Stimulated activated naive CD8-positive, alpha-beta T cell treated with anti-CD3 and anti-CD28 coated beads, Interleukin-15, amount 100 ng/mL, for 72 hours (primary cell): Measurements from ENCODE around the gene MAPK8IP2.
A peak's percentile ranks its signal among the peaks of the same experiment; 100 is the strongest.

ENCODE experiments used
- ATAC-seq: fragments of 150-1000 bp; cut with Tn5 transposase; 2 replicates; pipeline ENCODE4 v1.10.0; 2021; ENCODE audit warnings: mild to moderate bottlenecking, moderate library complexity
- DNase-seq, 2 donors: peaks; one replicate each; pipeline ENCODE4 v3.0.0; 2021 to 2022
- H3K27ac Mint-ChIP-seq, 2 donors: one replicate each; pipeline ENCODE4 v1.8.0; 2022; ENCODE audit warnings: mild to moderate bottlenecking in 2 of 2, mixed read lengths in 2 of 2, moderate library complexity in 2 of 2
- H3K27me3 Mint-ChIP-seq: one replicate; pipeline ENCODE4 v1.8.0; 2022; ENCODE audit warnings: mixed read lengths
- H3K4me1 Mint-ChIP-seq: one replicate; pipeline ENCODE4 v1.8.0; 2022; ENCODE audit warnings: mild to moderate bottlenecking, mixed read lengths
- H3K4me3 Mint-ChIP-seq, 2 donors: one replicate each; pipeline ENCODE4 v1.8.0; 2022; ENCODE audit warnings: mild to moderate bottlenecking in 2 of 2, mixed read lengths in 2 of 2, moderate library complexity in 1 of 2
- H3K9me3 Mint-ChIP-seq, 2 donors: one replicate each; pipeline ENCODE4 v1.8.0; 2022; ENCODE audit warnings: mixed read lengths in 2 of 2

MAPK8IP2 gene

GRCh38 chr22:50600538-50600937 lies at the start of gene MAPK8IP2:
MAPK8IP2 (plus strand) TSS chr22:50600793; CDS start chr22:50600819, 26 bp downstream.
- Mint-ChIP-seq H3K27ac (no peak within 1 kb of the TSS), H3K4me3 (peak within 1 kb of the TSS; percentile 58 to 66), H3K27me3 (peaks cover 49% of the 10 kb centered on the region), H3K9me3 (no peaks in the 10 kb centered on the region), H3K4me1 (peaks cover 24% of the 10 kb centered on the region)
- DNase-seq (no peak), ATAC-seq (peak; percentile 36)

DNA sequence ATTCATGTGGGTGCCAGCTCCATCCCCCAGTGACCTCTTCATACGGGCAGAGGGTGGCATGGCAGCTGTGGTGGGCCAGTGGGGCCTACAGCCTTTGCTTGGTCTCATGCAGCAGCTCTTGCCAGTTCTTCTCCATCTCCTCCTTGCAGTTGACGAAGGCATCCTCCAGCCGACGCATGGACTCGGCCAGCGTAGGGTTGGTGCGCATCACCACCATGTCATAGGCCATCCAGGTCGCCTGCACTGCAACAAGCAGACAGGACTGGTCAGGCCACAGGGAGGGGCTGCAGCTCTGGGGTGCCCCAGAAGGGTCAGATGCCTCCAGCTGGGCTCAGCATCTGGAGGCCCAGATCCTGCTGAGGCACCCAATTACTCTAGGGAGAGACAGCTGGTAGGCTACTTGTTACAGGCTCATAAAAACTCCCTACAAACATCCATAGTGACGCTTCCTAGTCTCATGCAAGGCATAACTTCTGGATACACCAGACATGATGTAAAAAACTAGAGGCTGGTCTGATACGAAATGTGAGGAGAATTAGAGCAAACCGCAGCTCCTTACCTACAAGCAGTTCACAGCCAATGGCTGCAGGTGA lies 49.3 kb upstream of the MAPK8IP2 start:
- H3K4me3 Mint-ChIP-seq: peak overlapping the region; percentile 20 to 33
- H3K9me3 Mint-ChIP-seq: no peaks in the 10 kb centered on the region
- H3K4me1 Mint-ChIP-seq: peaks cover 36% of the 10 kb centered on the region
- no peak overlapping the region for H3K27ac Mint-ChIP-seq
- DNase-seq: no peak
- H3K27me3 Mint-ChIP-seq: no peaks in the 10 kb centered on the region
- no peak for ATAC-seq

DNA sequence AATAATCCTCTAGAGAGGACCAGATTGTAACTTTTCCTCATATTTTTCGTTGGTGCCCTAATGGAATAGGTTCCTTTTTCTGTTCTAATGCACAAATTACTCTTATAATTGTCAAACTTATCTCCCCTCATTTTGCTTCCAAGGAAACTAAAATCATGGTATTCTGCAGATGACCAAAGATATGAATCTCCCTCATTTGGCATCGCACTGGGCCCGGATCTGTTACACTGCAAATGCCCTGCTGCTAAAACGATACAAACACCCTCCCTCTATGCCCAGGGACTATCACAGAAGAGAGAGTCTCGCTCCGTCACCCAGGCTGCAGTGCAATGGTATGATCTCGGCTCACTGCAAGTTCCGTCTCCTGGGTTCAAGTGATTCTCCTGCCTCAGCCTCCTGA lies 47.3 kb upstream of the MAPK8IP2 start:
- no peaks in the 10 kb centered on the region for H3K27me3 Mint-ChIP-seq
- no peak overlapping the region for H3K4me3 Mint-ChIP-seq
- no peak for DNase-seq
- H3K27ac Mint-ChIP-seq: no peak overlapping the region
- H3K9me3 Mint-ChIP-seq: no peaks in the 10 kb centered on the region
- no peak for ATAC-seq
- H3K4me1 Mint-ChIP-seq: peaks cover 22% of the 10 kb centered on the region

GRCh38 chr22:50556703-50557102 lies 43.9 kb upstream of the MAPK8IP2 start:
- Mint-ChIP-seq H3K4me3 (no peak overlapping the region), H3K27me3 (no peaks in the 10 kb centered on the region), H3K27ac (no peak overlapping the region), H3K9me3 (no peaks in the 10 kb centered on the region), H3K4me1 (peaks cover 10% of the 10 kb centered on the region)
- ATAC-seq (no peak), DNase-seq (no peak)

DNA sequence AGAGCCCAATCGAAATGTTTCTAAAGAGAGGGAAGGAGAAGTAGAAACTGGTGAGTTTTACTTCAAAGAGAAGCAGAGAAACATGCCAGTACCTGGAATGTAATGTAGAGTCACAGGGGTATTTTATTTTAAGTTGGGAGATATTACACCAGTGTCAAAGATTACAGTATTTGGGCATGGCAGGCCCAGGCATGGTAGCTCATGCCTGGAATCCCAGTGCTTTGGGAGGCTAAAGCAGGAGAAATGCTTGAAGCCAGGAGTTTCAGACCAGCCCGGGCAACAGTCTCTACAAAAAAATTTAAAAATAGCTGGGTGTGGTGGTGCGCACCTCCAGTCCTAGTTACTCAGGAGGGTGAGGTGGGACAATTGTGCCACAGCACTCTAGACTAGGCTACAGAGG lies 40.6 kb upstream of the MAPK8IP2 start:
- H3K27me3 Mint-ChIP-seq: peaks cover 8% of the 10 kb centered on the region
- ATAC-seq: no peak
- no peaks in the 10 kb centered on the region for H3K9me3 Mint-ChIP-seq

DNA sequence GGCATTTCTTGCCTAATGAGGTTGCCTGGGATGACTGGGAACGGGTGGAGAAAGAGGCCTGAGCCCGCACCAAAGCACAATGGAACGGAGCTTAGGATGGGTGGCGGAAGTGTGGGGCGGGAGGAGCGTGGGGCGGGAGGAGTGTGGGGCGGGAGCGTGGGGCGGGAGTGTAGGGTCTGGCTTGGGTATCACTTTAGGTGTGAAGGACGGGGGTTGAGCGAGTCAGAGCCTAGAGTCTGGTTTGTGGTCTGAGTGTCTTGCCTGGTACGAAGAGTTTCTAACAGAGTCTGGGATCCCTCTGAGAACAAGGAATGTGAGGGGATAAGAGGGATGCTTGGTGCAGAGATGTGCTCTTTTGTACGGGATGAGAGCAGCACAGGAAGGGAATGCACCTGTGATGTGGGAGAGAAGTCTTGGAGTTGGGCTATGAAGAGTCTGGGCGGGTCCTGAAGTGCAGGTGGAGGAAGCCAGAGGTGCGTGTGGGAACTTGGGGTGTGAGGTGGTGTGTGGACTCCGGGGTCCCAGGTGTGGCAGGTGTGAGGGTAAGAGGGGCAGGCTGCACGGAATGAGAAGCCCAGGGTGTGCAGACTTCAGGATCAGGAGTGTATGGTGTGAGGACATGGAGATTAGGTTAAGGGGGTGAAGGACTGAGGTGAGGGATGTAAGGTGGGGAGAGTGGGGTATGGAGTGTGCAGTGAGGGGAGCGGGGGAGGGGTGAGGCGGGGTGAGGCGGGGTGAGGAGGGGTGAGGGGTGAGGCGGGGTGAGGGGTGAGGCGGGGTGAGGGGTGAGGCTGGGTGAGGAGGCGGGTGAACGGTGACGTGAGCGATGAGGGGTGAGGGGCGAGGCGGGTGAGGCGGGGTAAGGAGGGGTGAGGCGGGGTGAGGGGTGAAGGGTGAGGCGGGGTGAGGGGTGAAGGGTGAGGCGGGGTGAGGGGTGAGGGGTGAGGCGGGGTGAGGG lies 38.9 kb upstream of the MAPK8IP2 start:
- Mint-ChIP-seq H3K9me3 (no peaks in the 10 kb centered on the region), H3K4me3 (peak overlapping the region; percentile 72 to 73), H3K4me1 (peaks cover 23% of the 10 kb centered on the region), H3K27me3 (peaks cover 8% of the 10 kb centered on the region), H3K27ac (peak overlapping the region; percentile 50 to 77)
- ATAC-seq: no peak
- DNase-seq: no peak

More for the DNA sequence above, 40.6 kb upstream of the MAPK8IP2 start:
- peaks cover 23% of the 10 kb centered on the region for H3K4me1 Mint-ChIP-seq
- H3K4me3 Mint-ChIP-seq: no peak overlapping the region
- DNase-seq: no peak
- H3K27ac Mint-ChIP-seq: no peak overlapping the region

DNA sequence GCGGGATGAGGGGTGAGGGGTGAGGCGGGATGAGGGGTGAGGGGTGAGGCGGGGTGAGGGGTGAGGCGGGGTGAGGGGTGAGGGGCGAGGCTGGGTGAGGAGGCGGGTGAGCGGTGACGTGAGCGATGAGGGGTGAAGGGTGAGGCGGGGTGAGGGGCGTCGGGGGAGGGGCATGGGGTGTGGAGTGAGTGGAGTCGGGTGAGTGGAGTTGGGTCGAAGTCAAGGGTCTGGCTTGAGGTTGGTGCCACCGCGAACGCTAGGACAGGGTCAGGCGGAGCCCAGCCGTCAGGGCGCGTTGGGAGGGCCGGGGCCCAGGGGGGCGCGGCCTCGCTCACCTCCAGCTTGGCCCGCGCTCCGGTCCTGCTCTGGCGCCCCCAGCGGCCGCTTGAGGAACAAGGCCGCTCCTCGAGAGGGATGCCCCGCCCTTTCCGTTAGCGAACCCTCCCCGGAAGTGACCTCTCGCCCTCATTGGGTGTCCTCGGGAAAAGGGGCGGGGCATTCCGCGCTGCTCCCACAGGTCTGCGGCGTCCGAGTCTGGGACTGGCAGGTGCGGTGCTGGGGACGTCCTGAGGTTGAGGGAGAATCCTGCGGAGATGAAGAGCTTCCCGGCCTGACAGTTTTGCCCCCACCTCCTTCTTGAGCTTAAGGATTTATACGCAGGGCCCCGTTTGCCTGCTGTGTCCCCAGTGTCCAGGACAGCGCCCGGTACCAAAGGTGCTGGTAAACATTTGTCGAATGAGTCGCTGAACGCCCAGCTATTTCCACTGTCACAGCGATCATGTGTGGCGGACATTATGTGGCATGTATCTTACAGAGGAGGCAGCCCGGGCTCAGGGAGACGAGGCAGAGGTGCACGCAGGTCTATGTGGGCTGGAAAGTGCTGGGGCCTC lies 37.8 kb upstream of the MAPK8IP2 start, which contains the start of gene SYCE3:
TSS of gene SYCE3 (minus strand) at position 397 of the 890 bp plus-strand sequence. CDS start 6,514 bp downstream, outside the sequence.
- H3K27me3 Mint-ChIP-seq: peaks cover 8% of the 10 kb centered on the region
- peaks cover 23% of the 10 kb centered on the region for H3K4me1 Mint-ChIP-seq
- peak within 1 kb of the TSS; percentile 93 for H3K4me3 Mint-ChIP-seq
- DNase-seq: peak; percentile 98 to 99
- peak; percentile 95 for ATAC-seq
- peak within 1 kb of the TSS; percentile 81 to 90 for H3K27ac Mint-ChIP-seq
- no peaks in the 10 kb centered on the region for H3K9me3 Mint-ChIP-seq

DNA sequence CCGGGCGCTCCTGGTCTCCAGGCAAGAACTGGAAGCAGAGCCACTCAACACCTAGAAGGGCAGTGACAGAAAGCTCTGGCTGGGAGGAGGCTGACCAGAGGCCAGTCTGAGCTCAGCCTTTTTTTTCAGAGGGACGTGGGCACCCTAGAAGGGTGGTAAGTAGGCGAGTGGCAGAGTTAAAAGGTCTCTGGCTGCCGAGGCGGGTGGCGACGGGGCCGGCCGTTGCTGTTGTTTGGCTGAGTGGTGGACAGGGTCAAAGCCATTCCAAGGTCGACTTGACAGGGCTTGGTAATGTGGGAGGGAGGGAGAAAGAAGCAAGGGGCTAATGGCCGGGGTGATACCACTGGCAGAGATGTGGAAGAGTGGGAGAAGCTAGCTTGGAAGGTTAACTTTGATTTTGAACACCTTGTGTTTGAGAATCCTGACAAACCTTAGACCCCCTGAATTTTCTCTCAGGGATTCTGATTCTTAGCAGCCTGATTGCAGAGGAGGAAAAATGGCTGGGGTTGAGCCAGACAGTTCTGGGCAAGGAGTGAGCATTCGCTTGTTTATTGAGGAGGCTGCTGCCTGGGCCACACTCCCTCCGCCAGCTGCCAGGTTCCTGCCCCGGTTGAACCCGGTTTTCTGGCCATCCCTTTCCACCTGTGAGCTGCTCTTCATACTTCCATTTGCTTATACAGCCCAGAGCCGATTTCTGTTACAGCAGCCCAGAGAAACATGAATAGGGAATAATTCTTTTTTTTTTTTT lies 37.0 kb upstream of the MAPK8IP2 start:
- Mint-ChIP-seq H3K4me3 (peak overlapping the region; percentile 93), H3K27me3 (peaks cover 8% of the 10 kb centered on the region), H3K9me3 (no peaks in the 10 kb centered on the region), H3K27ac (peak overlapping the region; percentile 81 to 90), H3K4me1 (peaks cover 23% of the 10 kb centered on the region)
- DNase-seq (no peak), ATAC-seq (no peak)

- Mint-ChIP-seq H3K27me3 (peaks cover 8% of the 10 kb centered on the region), H3K27ac (no peak overlapping the region), H3K4me3 (peak overlapping the region in 1 of 2 donors; percentile 93), H3K9me3 (no peaks in the 10 kb centered on the region), H3K4me1 (peaks cover 23% of the 10 kb centered on the region)
- ATAC-seq: no peak
- DNase-seq: no peak
Measured at GRCh38 chr22:50564289-50564688, 36.3 kb upstream of the MAPK8IP2 start.

DNA sequence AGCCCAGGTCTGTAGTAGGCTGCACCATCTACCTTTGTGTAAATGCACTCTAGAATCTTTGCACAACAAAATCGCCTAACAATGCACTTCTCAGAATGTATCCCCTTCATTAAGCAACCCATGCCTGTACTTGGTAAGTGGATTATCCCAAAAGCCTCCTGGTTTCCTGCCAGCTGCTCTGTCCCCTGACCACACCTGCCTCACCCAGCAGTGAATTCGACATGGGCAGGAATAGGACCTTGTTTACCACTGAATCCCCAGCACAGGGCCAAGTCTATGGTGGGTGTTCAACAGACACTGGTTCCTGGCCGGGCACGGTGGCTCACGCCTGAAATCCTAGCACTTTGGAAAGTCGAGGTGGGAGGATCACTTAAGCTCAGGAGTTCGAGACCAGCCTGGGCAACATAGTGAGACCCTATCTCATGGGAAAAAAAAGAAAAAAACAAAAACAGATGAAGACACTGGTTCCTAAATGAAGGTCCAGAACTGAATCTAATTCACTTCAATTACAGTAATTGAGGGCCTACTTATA lies 32.8 kb upstream of the MAPK8IP2 start:
- no peaks in the 10 kb centered on the region for H3K9me3 Mint-ChIP-seq
- peaks cover 8% of the 10 kb centered on the region for H3K27me3 Mint-ChIP-seq
- no peak for DNase-seq
- no peak for ATAC-seq
- peak overlapping the region in 1 of 2 donors; percentile 68 for H3K27ac Mint-ChIP-seq
- no peak overlapping the region for H3K4me3 Mint-ChIP-seq
- peaks cover 10% of the 10 kb centered on the region for H3K4me1 Mint-ChIP-seq

DNA sequence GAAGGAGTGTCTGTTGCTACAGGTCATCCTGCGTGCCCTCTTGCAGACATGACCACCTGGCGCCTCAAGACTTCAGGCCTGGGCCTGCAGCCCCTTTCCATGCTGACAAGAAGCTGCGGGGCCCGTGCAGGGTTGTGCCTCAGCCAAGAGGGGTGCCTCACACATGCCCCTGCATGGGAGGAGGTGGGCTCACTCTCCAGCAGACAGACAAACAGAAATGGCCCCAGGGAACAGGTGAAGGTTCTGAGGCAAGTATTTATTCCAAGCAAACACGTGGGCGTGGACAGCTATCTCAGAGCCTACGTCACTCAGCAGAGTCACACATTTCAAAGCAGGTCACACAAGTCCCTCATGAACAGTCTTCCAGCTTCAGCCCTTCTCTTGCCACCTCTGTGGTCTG lies 32.0 kb upstream of the MAPK8IP2 start:
- Mint-ChIP-seq H3K4me1 (peaks cover 1% of the 10 kb centered on the region), H3K27me3 (peaks cover 3% of the 10 kb centered on the region), H3K27ac (no peak overlapping the region), H3K9me3 (no peaks in the 10 kb centered on the region), H3K4me3 (no peak overlapping the region)
- ATAC-seq (no peak), DNase-seq (no peak)

DNA sequence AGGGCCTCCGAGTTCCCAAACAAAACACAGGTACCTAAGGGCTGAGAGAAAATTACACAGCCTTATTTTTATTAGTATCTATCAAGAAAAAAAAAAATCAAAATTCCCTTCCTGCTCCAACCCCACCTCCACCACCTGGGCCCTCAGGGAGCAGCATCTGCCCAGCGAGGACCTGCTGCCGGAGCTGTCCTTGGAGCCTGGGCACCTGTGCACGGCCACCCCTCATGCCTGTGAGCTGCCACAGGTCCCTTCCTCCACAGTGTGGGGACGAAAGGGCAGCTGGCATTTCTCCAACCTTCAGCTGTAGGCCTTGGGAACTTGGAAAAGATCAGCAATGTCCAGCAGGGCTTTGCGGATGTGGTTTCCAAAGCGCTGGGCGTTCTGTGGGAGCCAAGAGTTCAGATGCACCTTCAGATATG lies 31.5 kb upstream of the MAPK8IP2 start:
- Mint-ChIP-seq H3K4me3 (no peak overlapping the region), H3K27ac (no peak overlapping the region), H3K9me3 (no peaks in the 10 kb centered on the region), H3K27me3 (no peaks in the 10 kb centered on the region), H3K4me1 (no peaks in the 10 kb centered on the region)
- ATAC-seq: no peak
- no peak for DNase-seq

- Mint-ChIP-seq H3K4me1 (no peaks in the 10 kb centered on the region), H3K27me3 (no peaks in the 10 kb centered on the region), H3K4me3 (no peak overlapping the region), H3K9me3 (no peaks in the 10 kb centered on the region), H3K27ac (no peak overlapping the region)
- DNase-seq (no peak), ATAC-seq (no peak)
Measured at GRCh38 chr22:50569896-50570535, 30.6 kb upstream of the MAPK8IP2 start.

DNA sequence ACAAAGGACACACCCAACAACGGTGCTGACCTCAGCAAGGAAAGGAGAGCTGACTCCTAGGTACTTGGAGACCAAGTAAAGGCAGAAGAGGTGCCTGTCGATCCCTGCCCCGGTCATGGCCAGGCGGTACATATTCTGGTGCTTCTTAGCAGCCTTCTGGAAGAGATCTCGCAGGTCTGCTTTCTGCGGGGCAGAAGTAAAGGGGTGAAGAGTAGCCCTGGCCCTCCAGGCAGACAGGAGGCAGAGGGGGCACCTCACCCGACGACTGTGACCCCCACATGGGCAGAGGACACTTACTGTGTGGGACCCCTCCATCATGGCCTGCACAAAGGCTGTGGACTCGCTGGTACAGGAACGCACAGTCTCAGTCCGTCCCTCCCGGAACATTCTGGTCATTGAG lies 29.7 kb upstream of the MAPK8IP2 start:
- no peaks in the 10 kb centered on the region for H3K9me3 Mint-ChIP-seq

More for the DNA sequence above, 29.7 kb upstream of the MAPK8IP2 start:
- DNase-seq: no peak
- no peaks in the 10 kb centered on the region for H3K4me1 Mint-ChIP-seq
- ATAC-seq: no peak
- H3K27me3 Mint-ChIP-seq: no peaks in the 10 kb centered on the region
- no peak overlapping the region for H3K4me3 Mint-ChIP-seq
- no peak overlapping the region for H3K27ac Mint-ChIP-seq
